HUES48 (cell line): ENCODE results near the gene MAML3.
A peak's percentile ranks its signal among the peaks of the same experiment; 100 is the strongest.

Experiments
- H3K27ac ChIP-seq: one replicate; pipeline ENCODE4 v1.7.0; 2013; ENCODE audit warnings: low read depth, low read length, inconsistent platforms
- H3K27me3 ChIP-seq: 2 replicates; pipeline ENCODE4 v1.6.1; 2013; ENCODE audit warnings: mild to moderate bottlenecking, low read length; ENCODE audit not compliant: control insufficient read depth, insufficient read depth
- H3K36me3 ChIP-seq: 2 replicates; pipeline ENCODE4 v1.6.1; 2013; ENCODE audit warnings: low read length; ENCODE audit not compliant: control insufficient read depth, insufficient read depth
- H3K4me1 ChIP-seq: 2 replicates; pipeline ENCODE4 v1.6.1; 2013; ENCODE audit warnings: mild to moderate bottlenecking, low read length; ENCODE audit not compliant: control insufficient read depth, insufficient read depth
- H3K4me3 ChIP-seq: 2 replicates; pipeline ENCODE4 v1.5.1; 2013; ENCODE audit warnings: mild to moderate bottlenecking, low read depth, low read length
- H3K9ac ChIP-seq: 2 replicates; pipeline ENCODE4 v1.6.1; 2013; ENCODE audit warnings: mild to moderate bottlenecking, low read depth, low read length, moderate library complexity
- H3K9me3 ChIP-seq: 2 replicates; pipeline ENCODE4 v1.6.1; 2013; ENCODE audit warnings: low read length; ENCODE audit not compliant: control insufficient read depth, insufficient read depth

Gene MAML3

GRCh38 chr4:139907001-139907809, 246.8 kb downstream of the MAML3 start:
- Histone ChIP-seq H3K27me3 (no peaks in the 10 kb centered on the region), H3K9ac (no peak overlapping the region), H3K4me3 (no peak overlapping the region), H3K27ac (no peak overlapping the region), H3K36me3 (no peaks in the 10 kb centered on the region), H3K4me1 (peaks cover 6% of the 10 kb centered on the region), H3K9me3 (no peaks in the 10 kb centered on the region)

GRCh38 chr4:139905489-139905888, 248.5 kb downstream of the MAML3 start:
- Histone ChIP-seq H3K36me3 (no peaks in the 10 kb centered on the region), H3K9me3 (no peaks in the 10 kb centered on the region), H3K27me3 (no peaks in the 10 kb centered on the region), H3K27ac (no peak overlapping the region), H3K4me3 (no peak overlapping the region), H3K9ac (no peak overlapping the region), H3K4me1 (peaks cover 22% of the 10 kb centered on the region)

GRCh38 chr4:139904406-139904805, 249.6 kb downstream of the MAML3 start:
- Histone ChIP-seq H3K9ac (no peak overlapping the region), H3K27ac (no peak overlapping the region), H3K4me3 (no peak overlapping the region), H3K4me1 (peaks cover 26% of the 10 kb centered on the region), H3K27me3 (no peaks in the 10 kb centered on the region), H3K36me3 (no peaks in the 10 kb centered on the region), H3K9me3 (no peaks in the 10 kb centered on the region)

GRCh38 chr4:139903845-139904244, 250.1 kb downstream of the MAML3 start:
- no peaks in the 10 kb centered on the region for H3K36me3 ChIP-seq
- no peak overlapping the region for H3K4me3 ChIP-seq
- H3K4me1 ChIP-seq, result peaks cover 26% of the 10 kb centered on the region
- no peak overlapping the region for H3K27ac ChIP-seq
- no peaks in the 10 kb centered on the region for H3K27me3 ChIP-seq
- H3K9ac ChIP-seq, result no peak overlapping the region
- no peaks in the 10 kb centered on the region for H3K9me3 ChIP-seq

GRCh38 chr4:139902321-139903320, 251.4 kb downstream of the MAML3 start:
- H3K4me3 ChIP-seq, result no peak overlapping the region
- 0 out of 2 replicates have a peak overlapping the region, but pooled peaks have one; percentile 5 for H3K9ac ChIP-seq
- H3K4me1 ChIP-seq, result peaks cover 26% of the 10 kb centered on the region
- H3K27ac ChIP-seq, result no peak overlapping the region
- no peaks in the 10 kb centered on the region for H3K27me3 ChIP-seq
- H3K36me3 ChIP-seq, result no peaks in the 10 kb centered on the region
- H3K9me3 ChIP-seq, result no peaks in the 10 kb centered on the region

- no peak overlapping the region for H3K27ac ChIP-seq
These were observed 252.3 kb downstream of the MAML3 start for GRCh38 chr4:139901531-139902320.

DNA sequence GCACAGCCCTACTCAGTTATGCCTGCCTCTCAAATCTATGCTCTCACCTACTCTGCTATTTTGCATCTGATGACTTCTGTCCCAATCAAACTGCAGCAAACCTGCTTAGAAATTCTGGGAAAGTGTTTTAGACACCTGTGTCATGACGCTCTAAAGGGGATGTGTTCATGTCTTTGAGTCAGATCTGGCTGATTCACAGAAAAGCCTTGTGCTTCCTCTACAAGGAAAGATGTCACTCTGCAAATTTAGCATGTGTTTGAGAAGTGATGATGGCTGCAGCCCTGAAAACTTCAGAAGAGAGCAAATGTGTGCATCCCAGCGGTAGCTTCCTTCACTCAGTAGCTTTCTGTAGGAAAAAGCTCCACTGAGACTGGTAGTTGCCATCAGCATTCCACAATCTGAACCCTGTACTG, 253.0 kb downstream of the MAML3 start:
- no peak overlapping the region for H3K27ac ChIP-seq
- H3K27me3 ChIP-seq, result no peaks in the 10 kb centered on the region
- H3K4me3 ChIP-seq, result no peak overlapping the region
- no peaks in the 10 kb centered on the region for H3K36me3 ChIP-seq
- H3K4me1 ChIP-seq, result peaks cover 26% of the 10 kb centered on the region
- H3K9me3 ChIP-seq, result no peaks in the 10 kb centered on the region
- no peak overlapping the region for H3K9ac ChIP-seq

More at GRCh38 chr4:139901531-139902320, 252.3 kb downstream of the MAML3 start:
- Histone ChIP-seq H3K9ac (no peak overlapping the region), H3K36me3 (no peaks in the 10 kb centered on the region), H3K4me1 (peaks cover 26% of the 10 kb centered on the region), H3K9me3 (no peaks in the 10 kb centered on the region), H3K4me3 (no peak overlapping the region), H3K27me3 (no peaks in the 10 kb centered on the region)

GRCh38 chr4:139899346-139899745, 254.6 kb downstream of the MAML3 start:
- Histone ChIP-seq H3K27ac (no peak overlapping the region), H3K9ac (no peak overlapping the region), H3K4me1 (peaks cover 26% of the 10 kb centered on the region), H3K4me3 (no peak overlapping the region), H3K9me3 (no peaks in the 10 kb centered on the region), H3K36me3 (no peaks in the 10 kb centered on the region), H3K27me3 (no peaks in the 10 kb centered on the region)

- H3K4me3 ChIP-seq, result no peak overlapping the region
- no peak overlapping the region for H3K9ac ChIP-seq
- no peaks in the 10 kb centered on the region for H3K9me3 ChIP-seq
- no peaks in the 10 kb centered on the region for H3K27me3 ChIP-seq
- no peaks in the 10 kb centered on the region for H3K36me3 ChIP-seq
- H3K4me1 ChIP-seq, result peaks cover 26% of the 10 kb centered on the region
- H3K27ac ChIP-seq, result no peak overlapping the region
These were observed 255.7 kb downstream of the MAML3 start for GRCh38 chr4:139898293-139898692.

- Histone ChIP-seq H3K9ac (no peak overlapping the region), H3K27ac (no peak overlapping the region), H3K4me3 (no peak overlapping the region)
These were observed 257.8 kb downstream of the MAML3 start for GRCh38 chr4:139896091-139896604.

More at GRCh38 chr4:139896091-139896604, 257.8 kb downstream of the MAML3 start:
- Histone ChIP-seq H3K9me3 (no peaks in the 10 kb centered on the region), H3K36me3 (no peaks in the 10 kb centered on the region), H3K27me3 (no peaks in the 10 kb centered on the region), H3K4me1 (peaks cover 9% of the 10 kb centered on the region)
